H9 (cell line): Measurements from ENCODE around the gene XRCC3. TPM values are rescaled to one million over a fixed set of nuclear protein-coding genes. Genes with fewer than 3 reads are reported as not detected.

Experiments used
- DNase-seq: peaks from one replicate; pipeline ENCODE4 v3.0.0-alpha.2; 2017
- H2AFZ ChIP-seq: one replicate; pipeline ENCODE4 v1.6.1; 2013; ENCODE audit warnings: mild to moderate bottlenecking, low read length, control low read depth, moderate library complexity
- H2AK5ac ChIP-seq: 2 replicates; pipeline ENCODE4 v1.6.1; 2013; ENCODE audit warnings: low read length, control low read depth, mixed read lengths; ENCODE audit not compliant: insufficient read length
- H2BK120ac ChIP-seq: one replicate; pipeline ENCODE4 v1.6.1; 2013; ENCODE audit warnings: low read depth, mild to moderate bottlenecking, low read length, control low read depth, inconsistent platforms; ENCODE audit not compliant: poor library complexity, severe bottlenecking
- H2BK12ac ChIP-seq: 2 replicates; pipeline ENCODE4 v1.6.1; 2013; ENCODE audit warnings: low read length, control low read depth, mixed read lengths, low read depth; ENCODE audit not compliant: insufficient read length
- H2BK15ac ChIP-seq: 2 replicates; pipeline ENCODE4 v1.6.1; 2013; ENCODE audit warnings: low read depth, low read length, control low read depth
- H2BK20ac ChIP-seq: one replicate; pipeline ENCODE4 v1.6.1; 2013; ENCODE audit warnings: low read depth, mild to moderate bottlenecking, low read length, control low read depth, inconsistent platforms; ENCODE audit not compliant: poor library complexity, severe bottlenecking
- H2BK5ac ChIP-seq: 2 replicates; pipeline ENCODE4 v1.6.1; 2013; ENCODE audit warnings: low read length, control low read depth, mixed read lengths; ENCODE audit not compliant: insufficient read length
- H3K14ac ChIP-seq: 2 replicates; pipeline ENCODE4 v1.6.1; 2013; ENCODE audit warnings: low read length, control low read depth; ENCODE audit not compliant: insufficient read depth
- H3K18ac ChIP-seq: 2 replicates; pipeline ENCODE4 v1.6.1; 2013; ENCODE audit warnings: low read depth, mild to moderate bottlenecking, mixed read lengths, low read length, control low read depth; ENCODE audit not compliant: insufficient read length
- H3K23ac ChIP-seq: 2 replicates; pipeline ENCODE4 v1.6.1; 2013; ENCODE audit warnings: low read length, control low read depth, mixed read lengths, low read depth; ENCODE audit not compliant: insufficient read length
- H3K23me2 ChIP-seq: 2 replicates; pipeline ENCODE4 v1.6.1; 2013; ENCODE audit warnings: low read depth, mild to moderate bottlenecking, mixed read lengths, low read length, control low read depth; ENCODE audit not compliant: insufficient read length, poor library complexity, severe bottlenecking
- H3K27ac ChIP-seq: 2 replicates; pipeline ENCODE4 v1.5.1; 2013; ENCODE audit warnings: low read length, control low read depth, mixed read lengths, low read depth; ENCODE audit not compliant: insufficient read length
- H3K27me3 ChIP-seq: 2 replicates; pipeline ENCODE4 v1.6.1; 2013; ENCODE audit warnings: low read length, control low read depth, inconsistent platforms; ENCODE audit not compliant: insufficient read depth
- H3K4ac ChIP-seq: 2 replicates; pipeline ENCODE4 v1.6.1; 2013; ENCODE audit warnings: low read depth, mild to moderate bottlenecking, control low read depth, inconsistent platforms, low read length, moderate library complexity
- H3K4me1 ChIP-seq: 2 replicates; pipeline ENCODE4 v1.6.1; 2013; ENCODE audit warnings: low read length, control low read depth, inconsistent platforms; ENCODE audit not compliant: insufficient read depth
- H3K4me2 ChIP-seq: 2 replicates; pipeline ENCODE4 v1.6.1; 2013; ENCODE audit warnings: low read length, control low read depth, mixed read lengths; ENCODE audit not compliant: insufficient read length, insufficient read depth
- H3K56ac ChIP-seq: 2 replicates; pipeline ENCODE4 v1.6.1; 2013; ENCODE audit warnings: low read depth, mild to moderate bottlenecking, mixed read lengths, low read length, control low read depth; ENCODE audit not compliant: insufficient read length
- H3K79me1 ChIP-seq: 2 replicates; pipeline ENCODE4 v1.6.1; 2013; ENCODE audit warnings: low read depth, mild to moderate bottlenecking, moderate library complexity, low read length, control low read depth, inconsistent platforms; ENCODE audit not compliant: insufficient read depth, poor library complexity, severe bottlenecking
- H3K79me2 ChIP-seq: 2 replicates; pipeline ENCODE4 v1.6.1; 2013; ENCODE audit warnings: low read length, control low read depth, inconsistent platforms; ENCODE audit not compliant: insufficient read depth
- H3K9ac ChIP-seq: 2 replicates; pipeline ENCODE4 v1.6.1; 2013; ENCODE audit warnings: low read length, control low read depth, mixed read lengths; ENCODE audit not compliant: insufficient read length; ENCODE audit errors: extremely low read depth
- H3K9me3 ChIP-seq: one replicate; pipeline ENCODE4 v1.6.1; 2013; ENCODE audit warnings: low read depth, low read length, inconsistent platforms; ENCODE audit not compliant: control insufficient read depth
- H3T11ph ChIP-seq: one replicate; pipeline ENCODE4 v1.6.1; 2013; ENCODE audit warnings: mild to moderate bottlenecking, low read length, control low read depth, inconsistent platforms
- H4K20me1 ChIP-seq: one replicate; pipeline ENCODE4 v1.6.1; 2013; ENCODE audit not compliant: control insufficient read depth, insufficient read length, insufficient read depth
- H4K5ac ChIP-seq: 2 replicates; pipeline ENCODE4 v1.6.1; 2013; ENCODE audit warnings: low read depth, mild to moderate bottlenecking, mixed read lengths, low read length, control low read depth; ENCODE audit not compliant: insufficient read length
- H4K8ac ChIP-seq: replicated peaks from 2 replicates; pipeline ENCODE4 v1.6.1; 2013; ENCODE audit warnings: low read length, control low read depth, mixed read lengths, low read depth; ENCODE audit not compliant: insufficient read length
- H4K91ac ChIP-seq: 2 replicates; pipeline ENCODE4 v1.6.1; 2013; ENCODE audit warnings: low read depth, mild to moderate bottlenecking, moderate library complexity, mixed read lengths, low read length, control low read depth; ENCODE audit not compliant: insufficient read length
- H3K27ac Mint-ChIP-seq, 3 experiments: 2 replicates in 2 of 3; 3 replicates in 1 of 3; pipeline ENCODE4 v1.8.0; 2020 to 2021; ENCODE audit warnings: mixed read lengths in 3 of 3, mild to moderate bottlenecking in 1 of 3, moderate library complexity in 1 of 3
- H3K27me3 Mint-ChIP-seq: 2 replicates; pipeline ENCODE4 v1.8.0; 2021; ENCODE audit warnings: low read depth, mild to moderate bottlenecking, moderate library complexity, mixed read lengths
- H3K36me3 Mint-ChIP-seq, 3 experiments: 2 replicates in 2 of 3; 3 replicates in 1 of 3; pipeline ENCODE4 v1.8.0; 2020 to 2021; ENCODE audit warnings: low read depth in 3 of 3, mixed read lengths in 3 of 3; ENCODE audit not compliant: insufficient read depth in 1 of 3
- H3K4me1 Mint-ChIP-seq, 2 experiments: 2 replicates each; pipeline ENCODE4 v1.8.0; 2020; ENCODE audit warnings: mixed read lengths in 2 of 2
- H3K4me3 Mint-ChIP-seq, 2 experiments: 2 replicates in 1 of 2; 3 replicates in 1 of 2; pipeline ENCODE4 v1.8.0; 2020 to 2021; ENCODE audit warnings: mild to moderate bottlenecking in 2 of 2, mixed read lengths in 2 of 2, moderate library complexity in 1 of 2
- H3K9me3 Mint-ChIP-seq, 2 experiments: 2 replicates in 1 of 2; 3 replicates in 1 of 2; pipeline ENCODE4 v1.8.0; 2020; ENCODE audit warnings: mild to moderate bottlenecking in 2 of 2, mixed read lengths in 2 of 2, moderate library complexity in 1 of 2
- WGBS: extraction: QIAGEN DNeasy Blood & Tissue Kit; methylation state at CpG from one replicate; pipeline ENCODE4 v1.1.7; 2013; ENCODE audit warnings: missing lambda C conversion rate, low lambda C conversion rate, mixed read lengths; ENCODE audit not compliant: insufficient read length; ENCODE audit errors: extremely low coverage; 5-methylcytosine and 5-hydroxymethylcytosine counted together
- total RNA-seq: library from RNA; stranded (reverse); gene quantifications from 2 replicates; pipeline ENCODE4 v1.2.1, GENCODE V29; 2021
- TF ChIP-seq, protein P1 (sequence below): fragments of 200-600 bp; sonication (generic); conservative IDR thresholded peaks from 3 replicates; pipeline ENCODE4 v1.8.0; 2021; ENCODE audit warnings: antibody characterized with exemption, mild to moderate bottlenecking

XRCC3 gene
- total RNA-seq, 1 experiment from 2014 or later: 45.3 TPM

DNA sequence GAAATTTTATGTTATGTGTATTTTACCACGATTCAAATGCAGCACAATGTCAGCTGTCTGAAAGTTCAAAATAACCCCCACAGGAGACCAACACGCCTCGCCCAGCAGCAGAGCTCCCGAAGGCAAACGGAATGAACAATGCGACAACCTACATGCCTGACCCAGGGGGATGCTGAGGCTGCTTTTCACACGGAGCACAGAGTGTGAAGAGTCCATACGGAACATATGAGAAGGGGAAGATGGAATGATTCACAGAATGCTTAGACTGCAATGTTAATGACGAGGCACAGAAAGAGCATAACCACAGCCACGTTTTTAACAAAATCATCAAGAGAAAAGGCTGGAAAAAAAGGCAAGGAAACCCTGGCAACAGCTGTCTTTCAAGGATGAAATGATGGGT lies 22.9 kb upstream of the XRCC3 start:
- no peaks in the 10 kb centered on the region for H3K79me2 ChIP-seq
- H3K18ac ChIP-seq: no peak overlapping the region
- H3K4me3 Mint-ChIP-seq: no peak overlapping the region
- no peaks in the 10 kb centered on the region for H3K9me3 ChIP-seq
- no peak overlapping the region for H3K4ac ChIP-seq
- WGBS: no CpG with 5 or more reads among the region's 10 CpGs
- no peak overlapping the region for H2BK5ac ChIP-seq
- peaks cover 19% of the 10 kb centered on the region in 2 experiments for H3K4me1 Mint-ChIP-seq
- H2AK5ac ChIP-seq: no peak overlapping the region
- H2AFZ ChIP-seq: no peak overlapping the region
- H3K27ac Mint-ChIP-seq: no peak overlapping the region
- no peak for DNase-seq
- no peak overlapping the region for H2BK15ac ChIP-seq
- no peaks in the 10 kb centered on the region for H3K27me3 ChIP-seq
- no peak overlapping the region; the same call in 1 of the 2 replicates for H3K14ac ChIP-seq
- peaks cover 3 to 34% (median 16%) of the 10 kb centered on the region in 3 experiments for H3K36me3 Mint-ChIP-seq
- peaks cover 6% of the 10 kb centered on the region; the same call in 1 of the 2 replicates for H3K4me1 ChIP-seq
- H3K23me2 ChIP-seq: no peaks in the 10 kb centered on the region
- no peak overlapping the region for H4K91ac ChIP-seq
- H3K9me3 Mint-ChIP-seq: no peaks in the 10 kb centered on the region
- H2BK20ac ChIP-seq: no peak overlapping the region
- H3K27me3 Mint-ChIP-seq: no peaks in the 10 kb centered on the region
- H3K4me2 ChIP-seq: no peak overlapping the region
- TF ChIP-seq, protein P1, sequence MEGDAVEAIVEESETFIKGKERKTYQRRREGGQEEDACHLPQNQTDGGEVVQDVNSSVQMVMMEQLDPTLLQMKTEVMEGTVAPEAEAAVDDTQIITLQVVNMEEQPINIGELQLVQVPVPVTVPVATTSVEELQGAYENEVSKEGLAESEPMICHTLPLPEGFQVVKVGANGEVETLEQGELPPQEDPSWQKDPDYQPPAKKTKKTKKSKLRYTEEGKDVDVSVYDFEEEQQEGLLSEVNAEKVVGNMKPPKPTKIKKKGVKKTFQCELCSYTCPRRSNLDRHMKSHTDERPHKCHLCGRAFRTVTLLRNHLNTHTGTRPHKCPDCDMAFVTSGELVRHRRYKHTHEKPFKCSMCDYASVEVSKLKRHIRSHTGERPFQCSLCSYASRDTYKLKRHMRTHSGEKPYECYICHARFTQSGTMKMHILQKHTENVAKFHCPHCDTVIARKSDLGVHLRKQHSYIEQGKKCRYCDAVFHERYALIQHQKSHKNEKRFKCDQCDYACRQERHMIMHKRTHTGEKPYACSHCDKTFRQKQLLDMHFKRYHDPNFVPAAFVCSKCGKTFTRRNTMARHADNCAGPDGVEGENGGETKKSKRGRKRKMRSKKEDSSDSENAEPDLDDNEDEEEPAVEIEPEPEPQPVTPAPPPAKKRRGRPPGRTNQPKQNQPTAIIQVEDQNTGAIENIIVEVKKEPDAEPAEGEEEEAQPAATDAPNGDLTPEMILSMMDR: no peak
- no peak overlapping the region for H3K56ac ChIP-seq
- H2BK120ac ChIP-seq: no peak overlapping the region
- no peak overlapping the region for H3K27ac ChIP-seq
- H3T11ph ChIP-seq: no peak overlapping the region
- H3K9ac ChIP-seq: no peak overlapping the region
- H3K79me1 ChIP-seq: no peaks in the 10 kb centered on the region
- H3K23ac ChIP-seq: no peak overlapping the region
- no peak overlapping the region for H2BK12ac ChIP-seq
- peaks cover 3% of the 10 kb centered on the region for H4K20me1 ChIP-seq
- H4K8ac ChIP-seq: no peak overlapping the region
- H4K5ac ChIP-seq: no peak overlapping the region
